HG02610 (cell line): ENCODE data around the gene APCDD1L.

ENCODE experiments used
- ATAC-seq: cut with Tn5 transposase; IDR thresholded peaks from one replicate; pipeline ENCODE4 v1.9.1; 2021; ENCODE audit warnings: mild to moderate bottlenecking, moderate library complexity; ENCODE audit not compliant: unreplicated experiment

APCDD1L gene

GRCh38 chr20:58469616-58470015 is 45.6 kb downstream of the APCDD1L start:
- ATAC-seq: no peak

- no peak for ATAC-seq
Observed at GRCh38 chr20:58467572-58468527, 47.3 kb downstream of the APCDD1L start.

- ATAC-seq: no peak
Observed at GRCh38 chr20:58466729-58467571, 48.2 kb downstream of the APCDD1L start.

- ATAC-seq: no peak
Observed at GRCh38 chr20:58466095-58466708, 49.0 kb downstream of the APCDD1L start.

GRCh38 chr20:58464838-58465237 is 50.4 kb downstream of the APCDD1L start:
- no peak for ATAC-seq

- no peak for ATAC-seq
Observed at GRCh38 chr20:58463256-58463655, 51.9 kb downstream of the APCDD1L start.

- no peak for ATAC-seq
Observed at GRCh38 chr20:58461899-58462298, 53.3 kb downstream of the APCDD1L start.

- no peak for ATAC-seq
Observed at GRCh38 chr20:58461104-58461503, 54.1 kb downstream of the APCDD1L start.

GRCh38 chr20:58459058-58459750 is 56.0 kb downstream of the APCDD1L start:
- peak; percentile 32 for ATAC-seq

- peak; percentile 97 for ATAC-seq
Observed at GRCh38 chr20:58458342-58459057, 56.7 kb downstream of the APCDD1L start.

GRCh38 chr20:58457083-58457695 is 58.0 kb downstream of the APCDD1L start:
- ATAC-seq: no peak

GRCh38 chr20:58454460-58454859 is 60.7 kb downstream of the APCDD1L start:
- ATAC-seq: no peak

- no peak for ATAC-seq
Observed at GRCh38 chr20:58453391-58453790, 61.8 kb downstream of the APCDD1L start.

GRCh38 chr20:58452667-58453255 is 62.4 kb downstream of the APCDD1L start:
- ATAC-seq: no peak

- peak; percentile 41 for ATAC-seq
Observed at GRCh38 chr20:58450254-58450653, 64.9 kb downstream of the APCDD1L start.

GRCh38 chr20:58449681-58450221 is 65.4 kb downstream of the APCDD1L start:
- no peak for ATAC-seq

- no peak for ATAC-seq
Observed at GRCh38 chr20:58448958-58449357, 66.2 kb downstream of the APCDD1L start.

GRCh38 chr20:58447511-58448391 is 67.4 kb downstream of the APCDD1L start:
- no peak for ATAC-seq
